T-helper 9 cell (primary cell): Measurements from ENCODE around the gene GRK5.

Experiments
- DNase-seq: peaks from one replicate; pipeline ENCODE4 v3.0.0-alpha.2; 2020

GRK5 gene

GRCh38 chr10:119367841-119368549 is 160.6 kb downstream of the GRK5 start:
- DNase-seq, result no peak

GRCh38 chr10:119368581-119368980 is 161.2 kb downstream of the GRK5 start:
- no peak for DNase-seq

GRCh38 chr10:119368991-119369869 is 161.9 kb downstream of the GRK5 start:
- DNase-seq, result no peak

GRCh38 chr10:119370111-119370741 is 162.9 kb downstream of the GRK5 start:
- no peak for DNase-seq

- DNase-seq, result no peak
Observed at GRCh38 chr10:119370972-119371703, 163.8 kb downstream of the GRK5 start.

GRCh38 chr10:119371704-119372663 is 164.6 kb downstream of the GRK5 start:
- DNase-seq, result no peak

GRCh38 chr10:119373294-119374102 is 166.1 kb downstream of the GRK5 start:
- no peak for DNase-seq

GRCh38 chr10:119374236-119374635 is 166.9 kb downstream of the GRK5 start:
- no peak for DNase-seq

- DNase-seq, result no peak
Observed at GRCh38 chr10:119375574-119376272, 168.4 kb downstream of the GRK5 start.

- DNase-seq, result no peak
Observed at GRCh38 chr10:119377451-119377957, 170.1 kb downstream of the GRK5 start.

- no peak for DNase-seq
Observed at GRCh38 chr10:119377958-119378736, 170.8 kb downstream of the GRK5 start.

GRCh38 chr10:119378737-119379067 is 171.3 kb downstream of the GRK5 start:
- no peak for DNase-seq

GRCh38 chr10:119379466-119380071 is 172.2 kb downstream of the GRK5 start:
- no peak for DNase-seq

- DNase-seq, result no peak
Observed at GRCh38 chr10:119383174-119383856, 175.9 kb downstream of the GRK5 start.

GRCh38 chr10:119384127-119384526 is 176.8 kb downstream of the GRK5 start:
- no peak for DNase-seq

GRCh38 chr10:119386666-119387065 is 179.3 kb downstream of the GRK5 start:
- DNase-seq, result no peak

GRCh38 chr10:119388849-119389345 is 181.5 kb downstream of the GRK5 start:
- DNase-seq, result no peak
